Fibroblast of lung (primary cell): Measurements from ENCODE around the gene MBOAT7. TPM values are rescaled to one million over a fixed set of nuclear protein-coding genes. Genes with fewer than 3 reads are reported as not detected.

ENCODE experiments used
- DNase-seq, 2 donors: peaks; one replicate each; pipeline versions ENCODE4 v3.0.0 to v3.0.0-alpha.2; 2010; ENCODE audit warnings: low read depth in 2 of 2
- H2AFZ ChIP-seq: 2 replicates; pipeline ENCODE4 v1.5.1; 2012; ENCODE audit warnings: low read length, control low read depth, inconsistent platforms
- H3K27ac ChIP-seq: 2 replicates; pipeline ENCODE4 v1.5.1; 2011; ENCODE audit warnings: low read length, control low read depth; ENCODE audit not compliant: insufficient read depth
- H3K27me3 ChIP-seq: 2 replicates; pipeline ENCODE4 v1.5.1; 2011; ENCODE audit warnings: mild to moderate bottlenecking, low read length; ENCODE audit not compliant: control insufficient read depth, insufficient read depth
- H3K36me3 ChIP-seq: 2 replicates; pipeline ENCODE4 v1.5.1; 2011; ENCODE audit warnings: low read length; ENCODE audit not compliant: control insufficient read depth, insufficient read depth
- H3K4me1 ChIP-seq: 2 replicates; pipeline ENCODE4 v1.5.1; 2011; ENCODE audit warnings: low read length; ENCODE audit not compliant: control insufficient read depth, insufficient read depth; ENCODE audit errors: extremely low read depth
- H3K4me2 ChIP-seq: 2 replicates; pipeline ENCODE4 v1.5.1; 2011; ENCODE audit warnings: low read length, control low read depth; ENCODE audit not compliant: insufficient read depth; ENCODE audit errors: extremely low read depth
- H3K4me3 ChIP-seq, 4 experiments: fragments of 200-600 bp in 1 of 4; sonication (generic) in 1 of 4; replicated peaks in 1 of 4; 2 replicates each; pipeline ENCODE4 v1.5.1; 2011 to 2016; ENCODE audit warnings: low read length in 4 of 4, low read depth in 3 of 4, mild to moderate bottlenecking in 3 of 4, control low read depth in 2 of 4, inconsistent platforms in 1 of 4, mixed read lengths in 1 of 4; ENCODE audit not compliant: insufficient read depth in 1 of 4; ENCODE audit errors: control extremely low read depth in 1 of 4
- H3K79me2 ChIP-seq: 2 replicates; pipeline ENCODE4 v1.5.1; 2012; ENCODE audit warnings: mild to moderate bottlenecking, low read length, inconsistent platforms; ENCODE audit not compliant: control insufficient read depth, insufficient read depth
- H3K9ac ChIP-seq: 2 replicates; pipeline ENCODE4 v1.5.1; 2011; ENCODE audit warnings: mild to moderate bottlenecking, low read length, control low read depth; ENCODE audit not compliant: insufficient read depth
- H3K9me3 ChIP-seq: 2 replicates; pipeline ENCODE4 v1.5.1; 2012; ENCODE audit warnings: low read depth, low read length; ENCODE audit not compliant: control insufficient read depth, insufficient read depth
- H4K20me1 ChIP-seq: 2 replicates; pipeline ENCODE4 v1.5.1; 2011; ENCODE audit warnings: low read length; ENCODE audit not compliant: control insufficient read depth, insufficient read depth; ENCODE audit errors: extremely low read depth
- EZH2 ChIP-seq: IDR thresholded peaks from 2 replicates; pipeline ENCODE4 v1.5.1; 2012; ENCODE audit warnings: low read length, control low read depth, mild to moderate bottlenecking; ENCODE audit errors: missing control alignments
- polyA plus RNA-seq, 2 donors: library from polyadenylated mRNA; depleted of rRNA in 1 of 2; stranded (reverse) in 1 of 2; unstranded in 1 of 2; fragments of >200 nt; gene quantifications; 2 replicates each; pipeline ENCODE4 v1.2.1, GENCODE V29; 2011 to 2012; ENCODE audit warnings: missing spikeins in 1 of 2
- total RNA-seq: library from RNA; depleted of rRNA; stranded (reverse); fragments of >200 nt; gene quantifications from 2 replicates; pipeline ENCODE4 v1.2.1, GENCODE V29; 2014
- TF ChIP-seq, protein P1 (sequence below), 2 donors: IDR thresholded peaks in 1 of 2; conservative IDR thresholded peaks in 1 of 2; 1 replicate in 1 of 2; 2 replicates in 1 of 2; pipeline ENCODE4 v1.5.1; 2011 to 2012; ENCODE audit warnings: low read length in 2 of 2, control low read depth in 1 of 2, inconsistent platforms in 1 of 2, low read depth in 1 of 2, mild to moderate bottlenecking in 1 of 2

Gene MBOAT7
- total and polyA plus RNA-seq, 2 donors (not counting 1 experiment from before 2014, with no cell fraction given), result 28.6 to 41.1 TPM

DNA sequence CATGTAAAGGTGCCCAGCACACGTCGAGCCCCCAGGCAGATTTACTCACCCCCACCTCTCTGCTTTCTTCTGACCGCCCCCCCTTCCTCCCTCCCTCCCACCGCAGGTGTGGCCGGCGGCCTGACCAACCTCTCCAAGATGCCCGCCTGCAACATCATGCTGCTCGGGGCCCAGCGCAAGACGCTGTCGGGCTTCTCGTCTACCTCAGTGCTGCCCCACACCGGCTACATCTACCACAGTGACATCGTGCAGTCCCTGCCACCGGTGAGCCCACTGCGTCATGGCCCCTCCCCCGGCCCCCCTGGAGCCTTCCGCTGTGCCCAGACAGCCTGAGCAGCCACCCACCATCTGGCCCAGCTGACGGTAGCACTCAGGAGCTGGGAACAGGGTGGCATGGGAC, 65.0 kb downstream of the MBOAT7 start:
- H3K36me3 ChIP-seq, result peaks cover 28% of the 10 kb centered on the region
- no peaks in the 10 kb centered on the region for H3K79me2 ChIP-seq
- no peaks in the 10 kb centered on the region for H3K9me3 ChIP-seq

DNA sequence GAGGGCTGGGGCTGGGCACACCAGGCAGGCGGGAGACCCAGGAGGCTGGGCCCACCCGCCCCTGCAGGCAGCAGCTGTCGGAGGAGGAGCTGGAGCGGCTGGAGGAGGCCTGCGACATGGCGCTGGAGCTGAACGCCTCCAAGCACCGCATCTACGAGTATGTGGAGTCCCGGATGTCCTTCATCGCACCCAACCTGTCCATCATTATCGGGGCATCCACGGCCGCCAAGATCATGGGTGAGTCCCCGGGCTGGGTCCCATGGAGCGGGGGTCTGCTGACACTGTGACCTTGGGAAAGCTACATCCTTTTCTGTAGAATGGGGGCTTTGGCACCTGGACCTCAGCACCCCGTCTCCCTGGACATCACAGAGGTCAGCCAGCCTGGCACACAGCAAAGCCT, 65.7 kb downstream of the MBOAT7 start:
- H2AFZ ChIP-seq, result no peak overlapping the region
- no peaks in the 10 kb centered on the region for H3K27me3 ChIP-seq
- H3K4me3 ChIP-seq, result no peak overlapping the region
- H3K79me2 ChIP-seq, result no peaks in the 10 kb centered on the region
- H3K9me3 ChIP-seq, result no peaks in the 10 kb centered on the region
- H3K4me2 ChIP-seq, result no peak overlapping the region
- H3K36me3 ChIP-seq, result peaks cover 22% of the 10 kb centered on the region
- TF ChIP-seq EZH2, result no peak
- TF ChIP-seq, protein P1, sequence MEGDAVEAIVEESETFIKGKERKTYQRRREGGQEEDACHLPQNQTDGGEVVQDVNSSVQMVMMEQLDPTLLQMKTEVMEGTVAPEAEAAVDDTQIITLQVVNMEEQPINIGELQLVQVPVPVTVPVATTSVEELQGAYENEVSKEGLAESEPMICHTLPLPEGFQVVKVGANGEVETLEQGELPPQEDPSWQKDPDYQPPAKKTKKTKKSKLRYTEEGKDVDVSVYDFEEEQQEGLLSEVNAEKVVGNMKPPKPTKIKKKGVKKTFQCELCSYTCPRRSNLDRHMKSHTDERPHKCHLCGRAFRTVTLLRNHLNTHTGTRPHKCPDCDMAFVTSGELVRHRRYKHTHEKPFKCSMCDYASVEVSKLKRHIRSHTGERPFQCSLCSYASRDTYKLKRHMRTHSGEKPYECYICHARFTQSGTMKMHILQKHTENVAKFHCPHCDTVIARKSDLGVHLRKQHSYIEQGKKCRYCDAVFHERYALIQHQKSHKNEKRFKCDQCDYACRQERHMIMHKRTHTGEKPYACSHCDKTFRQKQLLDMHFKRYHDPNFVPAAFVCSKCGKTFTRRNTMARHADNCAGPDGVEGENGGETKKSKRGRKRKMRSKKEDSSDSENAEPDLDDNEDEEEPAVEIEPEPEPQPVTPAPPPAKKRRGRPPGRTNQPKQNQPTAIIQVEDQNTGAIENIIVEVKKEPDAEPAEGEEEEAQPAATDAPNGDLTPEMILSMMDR (conservative IDR thresholded peaks at IDR 0.05 in 1 of 2, IDR thresholded peaks at IDR 0.05 in 1 of 2; ENCODE audit: low read depth in 1 of 2, low read length in 2 of 2), result no peak
- H3K9ac ChIP-seq, result no peak overlapping the region
- no peaks in the 10 kb centered on the region for H3K4me1 ChIP-seq
- no peaks in the 10 kb centered on the region for H4K20me1 ChIP-seq
- no peak for DNase-seq
- no peak overlapping the region for H3K27ac ChIP-seq

More for the DNA sequence above, 65.0 kb downstream of the MBOAT7 start:
- Histone ChIP-seq H3K27me3 (no peaks in the 10 kb centered on the region), H3K4me3 (no peak overlapping the region), H3K9ac (no peak overlapping the region), H2AFZ (no peak overlapping the region), H3K27ac (no peak overlapping the region), H4K20me1 (no peaks in the 10 kb centered on the region), H3K4me2 (no peak overlapping the region), H3K4me1 (no peaks in the 10 kb centered on the region)
- DNase-seq, result no peak
- TF ChIP-seq, protein P1 (conservative IDR thresholded peaks at IDR 0.05 in 1 of 2, IDR thresholded peaks at IDR 0.05 in 1 of 2; ENCODE audit: low read depth in 1 of 2, low read length in 2 of 2), result no peak
- no peak for TF ChIP-seq EZH2

Other genes with a start within 250 kb of the MBOAT7 start
- gene CACNG8, start 226.6 kb downstream of the MBOAT7 start, total RNA-seq, result under 0.01 TPM in 1 of 2 replicates, not detected in the other
- 0.01 TPM in 2 replicates for gene CACNG8, start 226.6 kb downstream of the MBOAT7 start, polyA plus RNA-seq
- gene CACNG6, start 197.9 kb downstream of the MBOAT7 start, total RNA-seq, result under 0.01 TPM in 1 of 2 replicates, not detected in the other
- gene CACNG6, start 197.9 kb downstream of the MBOAT7 start, polyA plus RNA-seq, result 0.06 TPM in 1 of 2 replicates, not detected in the other
- gene VSTM1, start 125.7 kb downstream of the MBOAT7 start, total RNA-seq, result not detected in 2 replicates
- gene VSTM1, start 125.7 kb downstream of the MBOAT7 start, polyA plus RNA-seq, result not detected in 2 replicates
- gene TARM1, start 108.2 kb downstream of the MBOAT7 start, total RNA-seq, result not detected in 2 replicates
- not detected in 2 replicates for gene TARM1, start 108.2 kb downstream of the MBOAT7 start, polyA plus RNA-seq
- gene OSCAR, start 88.8 kb downstream of the MBOAT7 start, total RNA-seq, result under 0.01 and 0.51 TPM in 2 replicates
- gene OSCAR, start 88.8 kb downstream of the MBOAT7 start, polyA plus RNA-seq, result 0.14 and 0.15 TPM in 2 replicates
- gene NDUFA3, start 86.7 kb downstream of the MBOAT7 start, total RNA-seq, result 10.3 and 22.8 TPM in 2 replicates
- 35.4 and 35.9 TPM in 2 replicates for gene NDUFA3, start 86.7 kb downstream of the MBOAT7 start, polyA plus RNA-seq
- gene TFPT, start 73.9 kb downstream of the MBOAT7 start, total RNA-seq, result 16.7 and 19.2 TPM in 2 replicates
- 9.0 and 10.8 TPM in 2 replicates for gene TFPT, start 73.9 kb downstream of the MBOAT7 start, polyA plus RNA-seq
- gene PRPF31, start 73.8 kb downstream of the MBOAT7 start, total RNA-seq, result 43.4 and 45.2 TPM in 2 replicates
- gene PRPF31, start 73.8 kb downstream of the MBOAT7 start, polyA plus RNA-seq, result 48.7 and 68.3 TPM in 2 replicates
- gene CNOT3, start 51.8 kb downstream of the MBOAT7 start, total RNA-seq, result 6.2 and 10.4 TPM in 2 replicates
- gene CNOT3, start 51.8 kb downstream of the MBOAT7 start, polyA plus RNA-seq, result 10.7 and 19.5 TPM in 2 replicates
- gene LENG1, start 29.9 kb downstream of the MBOAT7 start, total RNA-seq, result 6.7 and 7.3 TPM in 2 replicates
- gene LENG1, start 29.9 kb downstream of the MBOAT7 start, polyA plus RNA-seq, result 3.2 and 3.5 TPM in 2 replicates
- 0.26 and 0.33 TPM in 2 replicates for gene TMC4, start 16.4 kb downstream of the MBOAT7 start, total RNA-seq
- gene TMC4, start 16.4 kb downstream of the MBOAT7 start, polyA plus RNA-seq, result 0.25 and 0.59 TPM in 2 replicates
- gene TSEN34, start 1.7 kb upstream of the MBOAT7 start, total RNA-seq, result 57.8 and 61.6 TPM in 2 replicates
- 22.5 and 30.5 TPM in 2 replicates for gene TSEN34, start 1.7 kb upstream of the MBOAT7 start, polyA plus RNA-seq
- 2,583 and 2,622 TPM in 2 replicates for gene RPS9, start 11.3 kb upstream of the MBOAT7 start, total RNA-seq
- 1,242 and 1,509 TPM in 2 replicates for gene RPS9, start 11.3 kb upstream of the MBOAT7 start, polyA plus RNA-seq
- gene LILRB3, start 33.4 kb upstream of the MBOAT7 start, total RNA-seq, result not detected in 2 replicates
- not detected in 2 replicates for gene LILRB3, start 33.4 kb upstream of the MBOAT7 start, polyA plus RNA-seq
- gene LILRA6, start 53.2 kb upstream of the MBOAT7 start, total RNA-seq, result not detected in 2 replicates
- not detected in 2 replicates for gene LILRA6, start 53.2 kb upstream of the MBOAT7 start, polyA plus RNA-seq
- not detected in 2 replicates for gene LILRB5, start 67.7 kb upstream of the MBOAT7 start, total RNA-seq
- gene LILRB5, start 67.7 kb upstream of the MBOAT7 start, polyA plus RNA-seq, result not detected in 2 replicates
- gene LILRB2, start 91.5 kb upstream of the MBOAT7 start, total RNA-seq, result not detected in 2 replicates
- gene LILRB2, start 91.5 kb upstream of the MBOAT7 start, polyA plus RNA-seq, result not detected in 2 replicates
- not detected in 2 replicates for gene LILRA5, start 123.6 kb upstream of the MBOAT7 start, total RNA-seq
- not detected in 2 replicates for gene LILRA5, start 123.6 kb upstream of the MBOAT7 start, polyA plus RNA-seq
- not detected in 2 replicates for gene LILRA4, start 149.6 kb upstream of the MBOAT7 start, total RNA-seq
- not detected in 2 replicates for gene LILRA4, start 149.6 kb upstream of the MBOAT7 start, polyA plus RNA-seq
- gene LAIR1, start 175.4 kb upstream of the MBOAT7 start, total RNA-seq, result not detected in 2 replicates
- gene LAIR1, start 175.4 kb upstream of the MBOAT7 start, polyA plus RNA-seq, result not detected in 2 replicates
- gene TTYH1, start 225.9 kb upstream of the MBOAT7 start, total RNA-seq, result not detected in 2 replicates
- not detected in 2 replicates for gene TTYH1, start 225.9 kb upstream of the MBOAT7 start, polyA plus RNA-seq